Measurements from ENCODE around the gene ZNF846. TPM values are rescaled to one million over a fixed set of nuclear protein-coding genes. Genes with fewer than 3 reads are reported as not detected.
"Not testable (repeated sequence)": the region's sequence is repeated elsewhere in the genome, so short reads cannot be mapped to it uniquely, and the experiment has no call there.

Gene ZNF846
- total RNA-seq = 13.0 TPM

DNA sequence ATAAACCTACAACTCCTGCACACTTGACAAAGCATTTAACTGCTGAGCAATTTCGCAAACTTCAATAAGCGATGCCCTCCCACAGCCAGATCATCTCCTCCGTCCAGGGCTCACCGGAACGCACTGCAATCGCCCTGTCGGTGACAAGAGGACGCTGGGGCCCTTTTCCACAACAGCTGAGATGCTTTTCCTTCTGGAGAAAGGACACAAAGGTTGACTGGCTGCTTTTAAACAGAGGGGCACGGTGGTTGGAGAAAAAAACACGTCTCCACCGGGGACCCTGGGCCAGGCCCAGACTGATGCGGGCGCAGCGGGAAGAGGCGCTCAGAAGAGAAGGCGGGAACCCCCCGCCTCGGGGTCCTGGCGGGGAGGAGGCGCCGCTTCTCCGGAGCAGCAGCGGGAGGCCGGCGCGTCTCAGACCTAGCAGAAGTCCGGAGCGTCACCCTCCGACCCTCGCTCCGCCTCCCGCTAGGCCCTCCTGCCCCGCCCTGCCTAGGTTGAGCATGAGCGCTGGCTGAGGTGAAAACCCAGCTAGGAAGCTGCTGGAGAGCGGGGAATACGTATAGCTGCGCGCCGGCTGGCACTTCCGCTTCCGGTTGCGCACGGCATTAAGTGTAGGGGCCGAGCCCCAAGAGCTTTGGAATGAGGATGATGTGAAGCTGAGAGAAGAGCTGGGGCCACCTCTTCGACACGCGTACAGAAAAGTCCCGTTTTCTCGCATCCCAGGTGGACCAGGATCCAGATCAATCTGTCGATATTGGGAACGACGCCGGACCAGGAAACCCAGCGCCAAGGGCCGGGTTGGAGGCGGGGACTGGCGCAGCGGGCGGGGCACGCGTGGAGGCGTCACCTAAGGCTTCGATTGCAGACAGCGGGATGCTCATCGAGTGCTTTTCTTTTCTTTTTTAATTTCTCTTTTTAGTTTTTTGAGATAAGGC is at the start of gene ZNF846:
ZNF846 (minus strand) TSS at position 564 of the 938 bp plus-strand sequence. CDS start 3,788 bp downstream, outside the sequence.
- ATAC-seq = peak; percentile 98

DNA sequence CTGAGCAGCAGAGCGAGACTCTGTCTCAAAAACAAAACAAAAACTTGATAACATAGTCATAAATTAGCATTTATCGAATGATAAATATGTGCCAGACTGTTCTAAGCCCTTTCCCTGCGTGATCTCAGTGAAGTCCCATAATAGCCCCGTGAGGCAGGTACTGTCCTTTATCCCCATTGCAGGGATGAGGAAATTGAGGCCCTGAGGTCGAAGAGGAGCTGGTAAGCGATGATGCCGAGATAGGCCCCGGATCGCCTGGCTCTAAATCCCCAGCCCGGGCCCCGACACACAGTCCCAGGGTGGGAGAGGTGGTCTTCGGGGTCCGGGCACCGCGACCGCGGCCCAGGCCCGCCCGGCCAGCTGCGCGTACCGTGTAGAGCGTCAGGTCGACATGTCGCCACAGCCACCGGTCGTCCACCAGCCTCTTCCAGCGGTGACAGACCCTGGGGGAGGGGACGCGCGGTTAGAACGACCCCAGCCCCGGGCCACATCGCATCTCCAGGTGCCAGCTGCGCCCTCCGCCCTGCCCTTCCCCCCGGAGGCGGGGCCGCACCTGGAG is 49.7 kb upstream of the ZNF846 start:
- peak; percentile 2 for ATAC-seq

DNA sequence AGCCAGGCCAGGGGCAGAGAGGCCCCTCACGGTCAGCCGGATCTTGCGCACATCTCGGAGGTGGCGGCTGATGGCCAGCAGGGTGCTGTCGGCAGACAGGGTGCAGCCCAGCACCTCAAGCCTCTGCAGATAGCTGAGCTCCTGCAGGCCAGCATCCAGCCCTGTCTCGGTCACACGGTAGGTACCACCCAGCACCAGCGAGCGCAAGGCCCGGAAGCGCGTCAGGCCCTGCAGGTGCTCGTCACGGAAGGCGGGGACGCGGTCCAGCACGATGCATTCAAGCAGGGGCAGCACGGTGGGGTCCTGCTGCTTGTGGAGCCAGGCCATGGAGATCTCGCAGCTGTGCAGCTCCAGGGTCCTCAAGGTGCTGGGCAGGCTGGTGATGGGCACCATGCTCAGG is 42.6 kb upstream of the ZNF846 start:
- ATAC-seq = peak; percentile 24

DNA sequence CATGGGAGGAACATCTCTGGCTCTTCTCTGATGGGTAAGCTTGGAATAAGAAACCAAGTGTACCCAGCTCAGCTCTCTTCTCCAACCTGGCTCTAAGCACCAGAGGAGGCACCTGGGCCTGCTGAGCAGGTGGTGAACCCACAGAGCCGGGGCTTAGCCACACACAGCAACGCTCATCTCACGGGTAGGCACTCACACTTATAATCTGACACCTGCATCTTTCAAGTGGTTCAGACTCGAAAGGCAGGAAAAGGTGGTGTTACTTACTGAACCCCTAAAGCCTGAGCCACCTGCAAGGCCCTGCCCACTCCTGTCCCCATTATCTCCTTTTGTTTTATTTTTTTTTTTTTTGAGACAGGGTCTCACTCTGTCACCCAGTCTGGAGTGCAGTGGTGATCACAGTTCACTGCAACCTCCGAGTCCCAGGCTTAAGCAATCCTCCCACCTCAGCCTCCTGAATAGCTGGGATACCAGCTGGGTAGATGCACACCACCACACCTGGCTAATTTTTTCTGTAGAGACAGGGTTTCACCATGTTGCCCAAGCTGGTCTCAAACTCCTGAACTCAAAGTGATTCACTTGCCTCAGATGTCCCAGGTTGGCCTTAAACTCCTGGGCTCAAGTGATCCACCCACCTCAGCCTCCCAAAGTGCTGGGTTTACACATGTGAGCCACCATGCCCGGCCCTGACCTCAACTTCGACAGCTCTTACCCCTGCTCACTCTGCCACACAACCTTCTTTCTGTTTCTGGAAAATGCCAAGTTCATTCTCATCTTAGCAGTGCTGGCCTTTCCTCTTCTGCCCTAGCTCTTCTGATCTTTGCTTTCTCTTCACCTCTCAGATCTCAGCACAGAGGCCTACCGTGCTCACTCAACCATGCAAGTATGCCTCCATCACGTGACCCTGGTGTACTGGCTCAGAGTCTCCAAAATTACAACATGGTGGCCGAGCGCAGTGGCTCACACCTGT is 40.6 kb upstream of the ZNF846 start:
- ATAC-seq = no peak

DNA sequence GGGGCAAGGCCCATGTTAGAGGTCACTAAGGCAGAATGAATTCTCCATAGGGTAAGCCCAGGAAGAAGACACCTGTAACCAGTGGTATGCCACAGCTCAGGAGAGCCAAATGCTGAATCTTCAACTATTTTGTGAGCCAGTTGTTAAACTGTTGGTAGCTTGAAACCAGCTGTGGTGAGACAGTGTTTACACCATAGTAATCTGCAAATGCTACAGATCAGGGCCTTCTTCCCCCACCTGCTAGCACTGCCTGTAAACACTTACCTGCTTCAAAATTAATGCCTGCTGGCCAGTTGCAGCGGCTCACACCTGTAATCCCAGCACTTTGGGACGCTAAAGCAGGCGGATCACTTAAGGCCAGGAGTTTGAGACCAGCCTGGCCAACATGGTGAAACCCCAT is 38.3 kb upstream of the ZNF846 start:
- no peak for ATAC-seq

DNA sequence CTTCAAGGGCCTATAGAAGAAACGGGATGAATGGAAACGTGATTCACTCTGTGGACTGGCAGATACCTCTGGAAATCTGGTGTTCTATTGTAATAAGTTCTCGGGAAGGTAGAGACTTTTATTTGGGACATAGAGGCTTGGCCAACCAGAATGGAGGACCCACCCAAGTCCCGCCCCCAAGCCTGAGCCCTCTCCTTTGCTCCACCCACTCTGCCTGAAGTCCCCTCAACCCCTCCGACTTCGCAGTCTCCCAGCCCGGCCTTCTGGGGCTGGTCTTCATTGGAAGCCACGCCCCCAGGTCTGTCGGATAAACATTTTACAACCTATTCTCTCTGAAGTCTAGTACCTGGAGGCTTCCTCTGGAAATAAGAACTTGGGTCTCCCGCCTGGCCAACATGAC is 33.4 kb upstream of the ZNF846 start:
- no peak for ATAC-seq

DNA sequence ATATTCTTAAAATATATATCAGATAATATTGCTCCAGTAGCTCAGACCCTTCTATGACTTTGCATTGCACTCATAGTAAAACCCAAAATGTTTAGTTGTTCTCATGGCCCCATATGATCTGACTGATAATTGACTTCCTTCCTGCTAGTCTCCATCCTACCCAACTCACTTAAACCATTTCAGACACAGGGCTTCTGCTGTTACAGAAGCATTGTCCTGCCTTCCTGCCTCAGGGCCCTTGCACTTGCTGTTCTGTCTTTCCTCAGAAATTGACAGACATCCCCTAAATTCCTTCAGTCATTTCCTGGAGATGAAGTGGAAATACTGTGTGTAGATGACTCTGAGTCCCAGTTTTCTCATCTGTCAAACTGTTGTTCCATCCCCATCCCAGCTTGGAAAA is 30.6 kb upstream of the ZNF846 start:
- ATAC-seq = no peak

DNA sequence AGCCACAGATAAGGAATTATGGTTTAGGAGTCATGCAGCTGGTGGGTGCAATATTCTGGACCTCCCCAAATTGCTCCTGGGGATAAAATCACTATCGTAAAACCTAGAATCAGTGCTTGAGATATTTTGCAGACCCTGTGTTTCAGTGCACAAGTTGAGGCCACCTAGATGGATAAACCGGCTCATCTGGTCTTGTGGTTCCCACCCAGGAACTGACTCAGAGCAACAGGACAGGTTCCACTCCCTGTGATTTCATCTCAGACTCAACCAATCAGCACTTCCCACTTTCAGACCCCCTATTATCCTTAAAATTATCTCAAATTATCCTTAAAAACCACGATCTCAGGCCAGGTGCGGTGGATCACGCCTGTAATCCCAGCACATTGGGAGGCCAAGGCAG is 29.3 kb upstream of the ZNF846 start:
- peak; percentile 72 for ATAC-seq

DNA sequence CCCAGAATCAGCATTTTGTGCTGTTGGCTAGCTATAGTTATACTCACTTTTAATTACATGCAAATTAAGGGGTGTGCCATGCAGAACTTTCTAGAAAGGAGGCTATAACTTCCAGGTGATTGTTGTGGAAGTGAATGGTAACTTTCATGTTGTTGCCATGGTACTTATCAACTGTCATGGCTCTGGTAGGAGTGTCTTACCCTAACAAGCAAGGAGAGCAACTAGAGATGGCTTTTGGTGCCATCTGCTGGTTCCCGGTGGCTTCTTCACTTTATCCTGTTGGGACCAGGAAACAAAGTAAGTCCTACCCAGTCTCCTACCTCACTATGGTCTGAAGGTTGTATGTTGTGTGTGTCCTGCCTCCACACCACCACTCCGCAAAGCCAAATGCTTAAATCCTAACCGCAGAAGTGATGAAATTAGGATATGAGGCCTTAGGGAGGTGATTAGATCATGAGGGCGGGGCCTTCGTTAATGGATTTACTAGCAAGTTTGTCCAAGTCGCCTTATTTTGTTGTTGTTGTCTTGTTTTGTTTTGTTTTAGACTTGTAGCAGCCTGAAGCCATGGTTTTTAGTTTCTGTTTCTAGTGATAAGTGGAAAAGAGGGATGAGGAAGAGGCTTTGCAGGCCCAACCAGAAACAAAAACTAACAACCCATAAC is 27.7 kb upstream of the ZNF846 start:
- peak; percentile 57 for ATAC-seq

DNA sequence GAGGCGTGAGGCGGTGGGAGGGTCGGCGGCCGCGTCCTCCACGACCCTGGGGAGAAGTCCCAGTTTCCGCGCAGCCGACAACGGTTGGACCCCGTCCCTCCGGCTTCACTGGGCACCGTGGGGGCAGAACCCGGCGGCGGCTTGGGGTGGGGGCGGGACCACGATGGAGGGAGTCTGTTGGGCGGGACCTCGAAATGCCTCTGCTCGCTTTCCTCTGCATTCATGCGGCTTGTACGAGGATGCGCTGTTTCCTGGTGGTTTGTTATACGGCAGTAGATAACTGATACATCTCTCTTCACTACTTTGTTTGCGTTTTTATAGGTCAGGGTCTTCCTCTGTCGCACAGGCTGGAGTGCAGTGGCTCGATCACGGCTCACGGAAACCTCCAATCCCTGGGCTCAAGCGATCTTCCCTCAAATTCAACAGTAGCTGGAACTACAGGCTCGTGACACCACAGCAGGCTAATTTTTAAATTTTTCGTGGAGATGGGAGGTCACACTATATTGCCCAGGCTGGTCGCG is 24.6 kb upstream of the ZNF846 start:
- ATAC-seq = peak; percentile 0

DNA sequence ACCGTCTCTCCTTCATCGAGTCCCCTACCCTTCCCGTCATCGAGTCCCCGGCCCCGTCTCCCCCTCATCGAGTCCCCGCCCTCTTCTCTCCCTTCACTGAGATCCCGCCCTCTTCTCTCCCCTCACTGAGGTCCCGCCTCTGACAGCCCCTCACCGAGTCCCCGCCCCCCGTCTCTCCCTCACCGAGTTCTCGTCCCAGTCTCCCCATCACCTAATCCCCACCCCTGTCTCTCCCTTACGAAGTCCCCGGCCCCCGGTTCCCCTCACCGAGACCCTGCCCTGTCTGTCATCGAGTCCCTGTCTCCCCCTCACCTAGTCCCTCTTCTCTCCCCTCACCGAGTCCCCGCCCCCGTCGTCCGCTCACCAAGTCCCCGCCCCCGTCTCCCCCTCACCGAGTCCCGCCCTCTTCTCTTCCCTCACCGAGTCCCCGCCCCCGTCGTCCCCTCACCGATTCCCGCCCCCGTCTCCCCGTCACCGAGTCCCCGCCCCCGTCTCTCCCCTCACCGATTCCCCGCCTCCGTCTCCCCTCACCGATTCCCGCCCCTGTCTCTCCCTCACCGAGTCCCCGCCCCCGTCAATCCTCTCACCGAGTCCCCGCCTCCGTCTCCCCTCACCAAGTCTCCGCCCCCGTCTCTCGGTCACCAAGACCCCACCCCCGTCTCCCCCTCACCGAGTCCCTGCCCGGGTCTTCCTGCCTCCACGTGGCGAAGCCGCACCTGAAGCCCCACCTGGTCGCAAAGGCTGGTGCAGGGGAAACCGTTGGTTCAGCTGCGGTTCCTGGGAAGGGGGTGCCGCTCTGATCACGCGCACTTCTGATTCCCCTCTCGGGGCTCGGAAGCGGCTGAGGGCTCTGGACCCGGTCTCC is 23.9 kb upstream of the ZNF846 start:
- peak; percentile 74 for ATAC-seq

DNA sequence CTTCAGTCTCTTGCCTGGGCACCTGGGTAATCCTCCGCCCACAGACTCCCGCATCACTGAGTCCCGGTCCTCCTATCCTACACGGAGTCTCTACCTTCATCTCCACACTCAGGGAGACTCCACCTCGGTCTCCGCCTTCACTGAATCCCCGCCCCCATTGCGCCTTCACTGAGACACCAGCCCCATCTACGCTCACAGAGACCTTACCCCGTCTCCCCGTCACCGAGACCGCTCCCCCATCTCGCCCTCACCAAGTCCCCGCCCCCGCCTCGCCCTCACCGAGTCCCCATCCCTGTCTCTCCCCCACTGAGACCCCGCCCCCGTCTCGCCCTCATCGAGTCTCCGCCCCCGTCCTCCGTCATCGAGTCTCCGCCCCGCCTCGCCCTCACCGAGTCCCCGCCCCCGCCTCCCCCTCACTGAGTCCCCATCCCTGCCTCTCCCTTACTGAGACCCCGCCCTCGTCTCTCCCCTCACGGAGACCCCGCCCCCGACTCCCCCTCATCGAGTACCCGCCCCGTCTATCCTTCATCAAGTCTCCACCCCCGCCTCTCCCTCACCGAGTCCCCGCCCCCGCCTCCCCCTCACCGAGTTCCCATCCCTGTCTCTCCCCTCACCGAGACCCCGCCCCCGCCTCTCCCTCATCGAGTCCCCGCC is 23.1 kb upstream of the ZNF846 start:
- peak; percentile 82 for ATAC-seq

DNA sequence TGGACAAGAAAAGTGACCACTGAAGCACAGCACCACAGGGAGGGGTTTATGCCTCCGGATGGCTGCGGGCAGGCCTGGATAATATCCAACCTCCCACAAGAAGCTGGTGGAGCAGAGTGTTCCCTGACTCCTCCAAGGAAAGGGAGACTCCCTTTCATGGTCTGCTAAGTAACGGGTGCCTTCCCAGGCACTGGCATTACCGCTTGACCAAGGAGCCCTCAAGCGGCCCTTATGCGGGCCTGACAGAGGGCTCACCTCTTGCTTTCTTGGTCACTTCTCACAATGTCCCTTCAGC is 22.5 kb upstream of the ZNF846 start:
- not testable (repeated sequence) for ATAC-seq

DNA sequence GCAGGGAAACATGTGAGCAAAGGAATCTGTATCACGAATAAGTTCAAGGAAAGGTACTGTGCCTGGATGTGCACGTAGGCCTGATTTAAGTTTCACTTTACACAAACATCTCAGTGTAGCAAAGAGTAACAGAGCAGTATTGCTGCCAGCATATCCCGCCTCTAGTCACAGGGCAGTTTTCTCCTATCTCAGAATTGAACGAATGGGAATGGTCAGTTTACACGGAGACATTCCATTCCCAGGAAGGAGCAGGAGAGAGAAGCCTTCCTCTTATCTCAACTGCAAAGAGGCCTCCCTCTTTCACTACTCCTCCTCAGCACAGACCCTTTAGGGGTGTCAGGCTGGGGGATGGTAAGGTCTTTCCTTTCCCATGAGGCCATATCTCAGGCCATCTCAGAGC is 21.0 kb upstream of the ZNF846 start:
- not testable (repeated sequence) for ATAC-seq

DNA sequence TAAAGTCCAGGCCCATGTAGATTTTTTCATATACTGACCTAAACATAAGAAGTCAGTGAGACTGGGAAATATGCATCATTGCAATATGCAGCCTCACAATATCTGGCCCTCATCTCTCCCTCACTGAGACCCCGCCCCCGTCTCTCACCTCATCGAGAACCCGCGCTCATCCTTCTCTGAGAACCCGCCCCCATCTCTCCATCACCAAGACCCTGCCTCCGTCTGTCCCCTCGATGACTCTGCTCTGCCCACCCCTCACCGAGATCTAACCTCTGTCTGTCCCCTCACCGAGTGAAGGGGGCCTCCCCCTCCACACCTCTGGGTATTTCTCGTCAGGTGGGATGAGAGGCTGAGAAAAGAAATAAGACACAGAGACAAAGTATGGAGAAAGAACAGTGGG is 20.5 kb upstream of the ZNF846 start:
- no peak for ATAC-seq

DNA sequence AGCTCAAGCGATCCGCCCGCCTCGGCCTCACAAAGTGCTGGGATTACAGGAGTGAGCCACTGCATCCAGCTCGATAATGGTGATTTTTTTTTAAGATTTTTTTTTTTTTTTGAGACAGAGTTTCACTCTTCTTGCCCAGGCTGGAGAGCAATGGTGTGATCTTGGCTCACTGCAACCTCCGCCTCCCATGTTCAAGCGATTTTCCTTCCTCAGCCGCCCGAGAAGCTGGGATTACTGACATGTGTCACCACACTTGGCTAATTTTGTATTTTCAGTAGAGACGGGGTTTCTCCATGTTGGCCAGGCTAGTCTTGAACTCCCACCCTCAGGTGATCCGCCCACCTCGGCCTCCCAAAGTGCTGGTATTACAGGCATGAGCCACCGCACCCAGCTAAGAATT is 20.1 kb upstream of the ZNF846 start:
- not testable (repeated sequence) for ATAC-seq

DNA sequence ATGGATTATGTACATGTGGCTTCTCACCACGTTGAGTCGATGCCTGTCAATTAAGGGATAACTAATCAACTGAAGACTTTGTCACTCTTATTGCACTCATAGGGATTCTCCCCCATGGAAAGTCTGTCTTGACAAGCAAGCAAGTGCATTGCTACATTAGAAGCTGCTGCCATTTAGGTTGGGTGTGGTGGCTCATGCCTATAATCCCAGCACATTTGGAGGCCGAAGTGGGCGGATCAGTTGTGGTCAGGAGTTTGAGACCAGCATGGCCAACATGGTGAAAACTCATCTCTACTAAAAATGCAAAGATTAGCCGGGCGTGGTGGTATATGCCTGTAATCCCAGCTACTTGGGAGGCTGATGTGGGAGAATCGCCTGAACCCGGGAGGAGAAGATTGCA is 18.3 kb upstream of the ZNF846 start:
- no peak for ATAC-seq

DNA sequence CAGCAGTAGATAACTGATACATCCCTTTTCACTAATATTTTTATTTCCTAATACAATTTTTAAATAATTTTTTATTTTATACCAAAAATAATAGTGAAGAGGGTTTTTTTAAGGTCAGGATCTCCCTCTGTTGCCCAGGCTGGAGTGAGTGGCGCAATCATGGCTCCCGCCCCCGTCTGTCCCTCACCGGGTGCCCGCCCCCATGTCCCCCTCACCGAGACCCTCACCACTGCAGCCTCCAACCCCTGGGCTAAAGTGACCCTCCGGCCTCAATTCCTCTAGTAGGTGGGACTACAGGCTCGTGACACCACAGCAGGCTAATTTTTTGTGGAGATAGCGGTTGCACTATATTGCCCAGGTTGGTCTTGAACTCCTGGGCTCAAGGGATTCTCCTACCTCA is 17.8 kb upstream of the ZNF846 start:
- no peak for ATAC-seq

DNA sequence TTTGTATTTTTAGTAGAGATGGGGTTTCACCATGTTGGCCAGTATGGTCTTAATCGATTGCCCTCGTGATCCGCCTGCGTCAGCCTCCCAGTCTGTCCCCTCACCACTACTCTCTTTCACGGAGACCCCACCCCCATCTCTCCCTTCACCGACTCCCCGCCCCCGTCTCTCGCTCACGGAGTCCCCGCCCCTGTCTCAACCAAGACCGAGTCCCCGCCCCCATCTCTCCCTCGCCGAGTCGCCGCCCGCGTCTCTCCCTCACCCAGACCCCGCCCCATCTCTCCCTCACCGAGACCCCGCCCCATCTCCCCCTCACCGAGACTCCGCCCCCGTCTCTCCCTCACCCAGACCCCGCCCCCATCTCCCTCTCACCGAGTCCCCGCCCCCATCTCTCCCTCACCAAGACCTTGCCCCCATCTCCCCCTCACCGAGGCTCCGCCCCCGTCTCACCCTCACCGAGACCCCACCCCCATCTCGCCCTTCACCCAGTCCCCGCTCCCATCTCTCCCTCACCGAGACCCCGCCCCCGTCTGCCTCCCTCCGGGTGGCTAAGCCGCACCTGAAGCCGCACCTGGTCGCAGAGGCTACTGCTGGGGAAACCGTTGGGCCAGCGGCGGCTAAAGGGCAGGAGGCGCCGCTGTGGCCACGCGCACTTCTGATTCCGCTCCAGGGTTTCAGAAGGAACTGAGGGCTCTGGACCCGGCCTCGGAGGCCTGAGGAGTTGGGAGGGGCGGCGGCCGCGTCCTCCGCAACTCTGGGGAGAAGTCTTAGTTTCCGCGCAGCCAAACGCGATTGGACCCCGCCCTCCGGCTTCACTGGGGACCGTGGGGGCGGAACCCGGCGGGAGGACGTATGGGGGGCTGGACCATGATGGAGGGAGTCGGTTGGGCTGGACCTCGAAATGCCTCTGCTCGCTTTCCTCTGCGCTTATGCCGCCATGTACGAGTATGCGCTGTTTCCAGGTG is 17.1 kb upstream of the ZNF846 start:
- ATAC-seq = peak; percentile 93

DNA sequence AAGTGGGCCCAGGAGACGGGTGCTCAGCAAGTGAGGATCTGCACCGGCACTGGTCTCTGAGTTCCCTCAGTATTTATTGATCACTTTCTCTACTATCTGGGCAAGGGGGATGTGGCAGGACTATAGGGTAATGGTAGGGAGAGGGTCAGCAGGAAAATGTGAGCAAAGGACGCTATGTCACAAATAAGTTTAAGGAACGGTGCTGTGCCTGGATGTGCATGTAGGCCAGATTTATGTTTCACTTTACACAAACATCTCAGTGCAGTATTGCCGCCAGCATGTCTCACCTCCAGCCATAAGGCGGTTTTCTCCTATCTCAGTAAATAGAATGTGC is 15.6 kb upstream of the ZNF846 start:
- not testable (repeated sequence) for ATAC-seq

All from esophagus mucosa (tissue), 1 donor.